NK-92 (cell line): ENCODE results near the gene SENP3.

Experiments used
- DNase-seq: peaks from one replicate; lab custom pipeline; 2025; ENCODE audit not compliant: unreplicated experiment; lab: John Stamatoyannopoulos, UW

Gene SENP3

GRCh38 chr17:7561589-7562207 is at the start of gene SENP3:
TSS of gene SENP3 (plus strand) at chr17:7561919. CDS start at chr17:7563077, 1,158 bp downstream.
- DNase-seq, result peak; percentile 51

- no peak for DNase-seq
These were observed 49.6 kb upstream of the SENP3 start for GRCh38 chr17:7512105-7512504.

GRCh38 chr17:7512824-7513540 is 48.7 kb upstream of the SENP3 start:
- no peak for DNase-seq

- no peak for DNase-seq
These were observed 47.8 kb upstream of the SENP3 start for GRCh38 chr17:7513850-7514419.

GRCh38 chr17:7515911-7516610 is 45.7 kb upstream of the SENP3 start:
- no peak for DNase-seq

GRCh38 chr17:7523033-7523432 is 38.7 kb upstream of the SENP3 start:
- DNase-seq, result no peak

GRCh38 chr17:7528842-7529241 is 32.9 kb upstream of the SENP3 start:
- DNase-seq, result no peak

GRCh38 chr17:7530023-7530900 is 31.5 kb upstream of the SENP3 start:
- DNase-seq, result no peak

- no peak for DNase-seq
These were observed 23.7 kb upstream of the SENP3 start for GRCh38 chr17:7538050-7538449.

- no peak for DNase-seq
These were observed 22.7 kb upstream of the SENP3 start for GRCh38 chr17:7538891-7539545.

GRCh38 chr17:7541074-7541621 is 20.6 kb upstream of the SENP3 start:
- DNase-seq, result no peak

GRCh38 chr17:7544911-7545310 is 16.8 kb upstream of the SENP3 start:
- DNase-seq, result no peak

GRCh38 chr17:7548585-7549400 is 12.9 kb upstream of the SENP3 start, which contains the start of gene TNFSF12:
TSS of gene TNFSF12 (plus strand) at chr17:7549058. CDS start at chr17:7549154, 96 bp downstream.
- DNase-seq, result no peak

- no peak for DNase-seq
These were observed 12.2 kb upstream of the SENP3 start for GRCh38 chr17:7549401-7550055.

GRCh38 chr17:7550344-7550743 is 11.4 kb upstream of the SENP3 start:
- no peak for DNase-seq

- no peak for DNase-seq
These were observed 10.3 kb upstream of the SENP3 start for GRCh38 chr17:7551396-7551795.

- no peak for DNase-seq
These were observed 9.1 kb upstream of the SENP3 start for GRCh38 chr17:7552621-7553051.

GRCh38 chr17:7553356-7553755 is 8.4 kb upstream of the SENP3 start:
- no peak for DNase-seq
